Umbilical cord (tissue), 2 donors: ENCODE results near the gene ZMYND8. TPM values are rescaled to one million over a fixed set of nuclear protein-coding genes. Genes with fewer than 3 reads are reported as not detected.
"Not testable (repeated sequence)": the region's sequence is repeated elsewhere in the genome, so short reads cannot be mapped to it uniquely, and the experiment has no call there.

Source experiments
- DNase-seq: peaks from one replicate; pipeline ENCODE4 v3.0.0-alpha.2; 2015; ENCODE audit warnings: low spot score
- total RNA-seq: library from RNA; depleted of rRNA; stranded (reverse); fragments of >200 nt; gene quantifications from one replicate; pipeline ENCODE4 v1.2.3, GENCODE V29; 2014; ENCODE audit warnings: low replicate concordance; ENCODE audit not compliant: insufficient read depth

ZMYND8 gene
- total RNA-seq, 1 donor from 2014 or later, result 20.9 TPM

GRCh38 chr20:47286681-47287080 lies 69.8 kb downstream of the ZMYND8 start:
- DNase-seq, result no peak

DNA sequence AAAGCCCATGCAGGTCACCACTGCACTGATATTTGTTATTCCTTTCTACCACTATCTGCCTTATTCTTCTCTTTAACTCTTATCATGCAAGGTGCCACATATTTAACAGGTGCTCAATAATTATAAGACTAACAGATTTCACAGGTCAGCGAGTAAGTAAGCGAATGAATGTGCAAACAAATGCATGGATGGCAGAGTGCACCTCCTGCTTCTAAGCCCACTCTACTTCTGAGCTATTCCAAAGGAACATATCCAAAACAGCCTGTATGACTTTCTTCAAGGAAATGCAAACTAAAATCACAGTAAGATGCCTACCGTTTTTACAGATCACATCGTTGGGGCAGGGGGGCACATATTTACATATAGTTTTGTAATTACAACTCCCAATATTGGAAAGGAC lies 71.3 kb downstream of the ZMYND8 start:
- no peak for DNase-seq

- no peak for DNase-seq
Observed at GRCh38 chr20:47284373-47284772, 72.1 kb downstream of the ZMYND8 start.

GRCh38 chr20:47283411-47283810 lies 73.1 kb downstream of the ZMYND8 start:
- DNase-seq, result no peak

DNA sequence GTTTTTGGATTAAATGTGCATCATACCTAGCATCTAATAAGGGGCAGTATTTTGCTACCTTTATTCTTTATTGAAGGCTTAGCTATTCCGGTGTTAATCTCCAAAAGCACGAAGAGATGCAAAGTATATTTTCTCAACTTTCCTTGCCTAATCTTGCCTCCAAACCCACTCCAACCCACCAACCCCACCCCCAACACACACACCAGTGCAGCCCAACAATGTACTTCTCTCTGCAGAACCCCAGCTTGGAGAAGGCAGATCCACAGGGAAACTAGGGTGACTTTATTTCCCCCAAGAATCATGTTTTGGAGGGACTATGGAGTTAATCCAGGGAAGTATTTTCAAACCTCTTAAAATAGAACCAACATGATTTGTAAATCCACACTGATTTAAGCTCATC lies 73.6 kb downstream of the ZMYND8 start:
- no peak for DNase-seq

- DNase-seq, result no peak
Observed at GRCh38 chr20:47281376-47281775, 75.1 kb downstream of the ZMYND8 start.

DNA sequence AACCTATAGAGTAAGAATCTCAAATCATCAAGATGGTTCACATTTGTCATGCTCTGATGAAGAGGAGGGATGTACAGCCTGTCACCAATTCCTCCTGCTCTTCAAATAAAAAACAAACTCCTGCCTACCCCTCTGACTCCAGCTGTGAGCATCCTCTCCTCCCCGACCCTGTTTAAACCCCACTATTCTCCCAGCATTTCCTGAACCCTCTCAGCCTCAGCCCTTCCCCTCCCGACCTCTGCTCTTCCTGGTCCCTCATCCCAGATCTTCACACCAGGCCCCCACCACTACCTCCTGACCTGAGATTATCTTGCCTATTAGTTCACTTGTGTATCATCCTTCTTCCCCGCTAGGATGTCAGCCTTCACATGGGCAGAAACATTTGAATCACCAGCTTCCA lies 75.8 kb downstream of the ZMYND8 start:
- DNase-seq, result no peak

DNA sequence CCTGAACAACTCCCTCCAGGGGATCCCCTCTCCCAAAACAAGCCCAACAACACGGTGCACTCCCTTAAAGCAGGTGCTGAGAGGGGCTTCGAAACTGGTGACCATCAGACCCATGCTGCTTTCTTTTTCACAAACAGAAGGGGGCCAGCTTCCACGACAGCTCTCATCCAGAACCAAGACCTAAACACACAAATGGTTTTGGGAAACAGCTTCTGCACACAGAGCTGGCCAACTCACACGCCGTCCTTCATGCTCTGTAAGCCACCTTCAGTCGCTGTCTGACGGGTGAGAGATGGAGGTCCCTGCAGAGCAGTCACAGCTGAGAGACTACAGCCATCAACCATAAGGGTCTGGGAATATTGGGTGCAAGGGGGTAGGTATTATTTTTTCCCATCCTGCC lies 76.3 kb downstream of the ZMYND8 start:
- no peak for DNase-seq

DNA sequence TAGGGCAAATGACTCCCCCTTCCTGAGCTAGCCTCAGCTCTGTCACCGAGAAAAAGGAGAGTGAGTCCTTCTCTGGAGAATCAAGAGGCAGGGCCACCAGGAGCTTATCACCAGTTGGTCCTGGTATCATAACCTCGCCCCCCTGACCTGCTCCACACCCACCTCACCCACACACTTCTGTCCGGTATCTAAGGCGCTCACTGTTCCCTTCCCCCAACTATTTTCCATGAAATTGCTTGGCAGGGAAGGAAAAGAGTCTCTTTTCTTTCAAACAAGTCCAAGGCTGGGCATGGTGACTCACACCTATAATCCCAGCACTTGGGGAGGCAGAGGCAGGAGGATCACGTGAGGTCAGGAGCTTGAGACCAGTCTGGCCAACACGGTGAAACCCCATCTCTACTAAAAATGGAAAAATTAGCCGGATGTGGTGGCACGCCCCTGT lies 77.6 kb downstream of the ZMYND8 start:
- DNase-seq, result no peak

GRCh38 chr20:47277535-47277872 lies 79.0 kb downstream of the ZMYND8 start:
- not testable (repeated sequence) for DNase-seq

- DNase-seq, result no peak
Observed at GRCh38 chr20:47276851-47277534, 79.5 kb downstream of the ZMYND8 start.

GRCh38 chr20:47276251-47276650 lies 80.2 kb downstream of the ZMYND8 start:
- no peak for DNase-seq

DNA sequence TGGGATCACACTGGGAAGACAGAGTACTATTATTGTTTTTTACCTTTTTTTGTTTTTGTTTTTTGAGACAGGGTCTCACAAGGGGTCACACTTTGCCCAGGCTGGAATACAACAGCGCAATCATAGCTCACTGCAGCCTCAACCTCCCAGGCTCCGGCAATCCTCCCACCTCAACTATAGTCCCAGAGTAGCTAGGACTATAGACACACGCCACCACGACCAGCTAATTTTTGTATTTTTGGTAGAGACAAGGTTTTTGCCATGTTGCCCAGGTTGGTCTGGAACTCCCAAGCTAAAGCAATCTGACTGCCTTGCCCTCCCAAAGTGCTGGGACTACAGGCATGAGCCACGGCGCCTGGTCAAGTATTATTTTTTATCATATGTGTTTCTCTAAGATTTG lies 81.0 kb downstream of the ZMYND8 start:
- no peak for DNase-seq

DNA sequence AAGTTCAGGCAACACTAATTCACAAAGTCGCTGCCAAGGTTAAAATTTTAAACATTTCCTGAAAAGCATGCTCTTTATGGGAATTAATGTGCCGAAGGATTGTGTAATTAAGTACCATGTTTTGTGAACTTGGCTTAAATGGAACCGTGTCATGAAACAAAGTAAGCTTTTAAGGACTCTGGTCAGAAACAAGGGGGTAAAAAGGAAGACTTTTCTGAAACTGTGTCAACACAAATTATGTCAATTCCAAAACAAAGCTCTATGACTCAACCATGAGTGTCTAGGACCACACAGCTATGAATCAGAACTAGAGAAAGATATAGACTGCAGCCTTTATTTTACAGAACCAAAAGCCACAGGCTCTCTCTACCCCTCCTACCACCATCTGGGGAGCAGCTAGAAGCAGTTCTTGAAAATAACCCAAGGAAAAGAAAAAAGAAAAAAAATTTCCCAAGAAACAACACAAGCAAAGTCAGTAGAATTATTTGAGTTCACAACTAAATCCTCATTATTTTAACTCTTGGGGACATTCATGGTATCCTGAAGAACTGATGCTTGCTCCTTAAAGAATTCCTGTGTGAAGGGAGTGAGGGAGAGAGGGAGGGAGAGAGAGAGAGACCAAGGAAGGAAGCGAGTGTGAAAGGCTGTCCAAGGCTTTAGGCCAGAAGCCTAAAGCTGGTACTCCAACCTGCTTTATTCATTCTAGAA lies 81.9 kb downstream of the ZMYND8 start:
- DNase-seq, result peak; percentile 80

GRCh38 chr20:47273591-47274235 lies 82.8 kb downstream of the ZMYND8 start:
- DNase-seq, result no peak

DNA sequence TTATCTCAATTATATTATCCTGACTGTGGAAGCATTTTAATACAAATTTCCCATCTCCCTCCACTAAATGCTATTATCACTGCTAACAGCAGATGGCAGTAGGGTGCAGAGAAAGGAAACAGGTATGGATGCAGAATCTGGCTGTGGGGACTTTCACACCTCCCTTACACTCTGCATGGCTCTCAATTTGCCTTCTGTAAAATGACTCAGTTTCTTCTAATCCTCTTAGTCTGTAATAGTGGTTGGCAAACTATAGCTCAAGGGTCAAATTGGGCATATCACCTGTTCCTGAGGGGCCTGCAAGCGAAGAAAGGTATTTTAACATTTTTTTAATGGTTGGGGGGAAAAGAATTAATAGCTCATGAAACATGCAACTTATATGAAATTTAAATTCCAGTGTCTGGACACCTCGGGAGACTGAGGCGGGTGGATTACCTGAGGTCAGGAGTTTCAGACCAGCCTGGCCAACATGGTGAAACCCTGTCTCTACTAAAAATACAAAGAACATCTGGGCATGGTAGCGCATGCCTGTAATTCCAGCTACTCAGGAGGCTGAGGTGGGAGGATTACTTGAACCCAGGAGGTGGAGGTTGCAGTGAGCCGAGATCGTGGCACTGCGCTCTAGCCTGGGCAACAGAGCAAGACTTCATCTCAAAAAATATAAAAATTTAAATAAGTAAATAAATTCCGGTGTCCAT lies 83.5 kb downstream of the ZMYND8 start:
- DNase-seq, result peak; percentile 75

- DNase-seq, result no peak
Observed at GRCh38 chr20:47271046-47271615, 85.4 kb downstream of the ZMYND8 start.

GRCh38 chr20:47269309-47270165 lies 87.0 kb downstream of the ZMYND8 start:
- DNase-seq, result no peak

- DNase-seq, result no peak
Observed at GRCh38 chr20:47267621-47268020, 88.9 kb downstream of the ZMYND8 start.

- DNase-seq, result no peak
Observed at GRCh38 chr20:47266847-47267515, 89.5 kb downstream of the ZMYND8 start.
